SK-N-SH treated with all-trans-retinoic acid at 6 μM for 48 hours (cell line): ENCODE data around the gene WEE2.

Experiments used
- ATAC-seq: fragments of 200-7000 bp; cut with Tn5 transposase; 3 replicates; pipeline ENCODE4 v1.9.1; 2020; ENCODE audit warnings: mild to moderate bottlenecking, moderate library complexity
- ARNTL ChIP-seq: fragments of 450-650 bp; formaldehyde crosslinking; IDR thresholded peaks from 2 replicates; pipeline ENCODE4 v1.5.0; 2020; ENCODE audit warnings: low read depth, mild to moderate bottlenecking, moderate library complexity, borderline replicate concordance
- BACH2 ChIP-seq: fragments of 250-450 bp; sonication (Bioruptor Pico); IDR thresholded peaks from 2 replicates; pipeline ENCODE4 v1.9.0; 2021; ENCODE audit warnings: mild to moderate bottlenecking, borderline replicate concordance
- CSDC2 ChIP-seq: fragments of 250-450 bp; sonication (Bioruptor Pico); IDR thresholded peaks from 2 replicates; pipeline ENCODE4 v1.5.0; 2020; ENCODE audit warnings: mild to moderate bottlenecking, moderate library complexity
- ESRRG ChIP-seq: fragments of 250-450 bp; sonication (Bioruptor Pico); IDR thresholded peaks from 2 replicates; pipeline ENCODE4 v1.6.1; 2021; ENCODE audit warnings: mild to moderate bottlenecking
- GLIS3 ChIP-seq: fragments of 250-450 bp; sonication (Bioruptor Pico); IDR thresholded peaks from 2 replicates; pipeline ENCODE4 v1.5.0; 2020; ENCODE audit warnings: mild to moderate bottlenecking, moderate library complexity
- OSR1 ChIP-seq: fragments of 250-450 bp; sonication (Bioruptor Pico); IDR thresholded peaks from 2 replicates; pipeline ENCODE4 v1.8.0; 2022; ENCODE audit warnings: moderate library complexity, mild to moderate bottlenecking, inconsistent platforms
- PATZ1 ChIP-seq: fragments of 250-450 bp; sonication (Bioruptor Pico); IDR thresholded peaks from 2 replicates; pipeline ENCODE4 v1.8.0; 2020; ENCODE audit warnings: mild to moderate bottlenecking, moderate library complexity, borderline replicate concordance
- PPARA ChIP-seq: fragments of 250-450 bp; sonication (Bioruptor Pico); IDR thresholded peaks from 2 replicates; pipeline ENCODE4 v1.5.0; 2020; ENCODE audit warnings: mild to moderate bottlenecking, borderline replicate concordance
- RARB ChIP-seq: fragments of 250-450 bp; sonication (Bioruptor Pico); IDR thresholded peaks from 2 replicates; pipeline ENCODE4 v1.8.0; 2021; ENCODE audit warnings: mild to moderate bottlenecking, moderate library complexity
- SNAI2 ChIP-seq: fragments of 250-450 bp; sonication (Bioruptor Pico); IDR thresholded peaks from 2 replicates; pipeline ENCODE4 v1.5.0; 2020; ENCODE audit warnings: mild to moderate bottlenecking, moderate library complexity
- TCF4 ChIP-seq: fragments of 250-450 bp; sonication (Bioruptor Pico); IDR thresholded peaks from 2 replicates; pipeline ENCODE4 v1.8.0; 2021; ENCODE audit warnings: mild to moderate bottlenecking, moderate library complexity, borderline replicate concordance
- TSHZ2 ChIP-seq: fragments of 250-450 bp; sonication (Bioruptor Pico); IDR thresholded peaks from 2 replicates; pipeline ENCODE4 v1.5.0; 2020; ENCODE audit warnings: mild to moderate bottlenecking, moderate library complexity
- ZC3H10 ChIP-seq: fragments of 250-450 bp; sonication (Bioruptor Pico); IDR thresholded peaks from 2 replicates; pipeline ENCODE4 v1.5.1; 2021; ENCODE audit warnings: mild to moderate bottlenecking, moderate library complexity
- ZFP3 ChIP-seq: fragments of 250-450 bp; sonication (Bioruptor Pico); IDR thresholded peaks from 2 replicates; pipeline ENCODE4 v1.5.0; 2020; ENCODE audit warnings: mild to moderate bottlenecking, moderate library complexity
- ZFP30 ChIP-seq: fragments of 450-650 bp; formaldehyde crosslinking; IDR thresholded peaks from 2 replicates; pipeline ENCODE4 v1.5.0; 2022; ENCODE audit warnings: mild to moderate bottlenecking, moderate library complexity
- ZNF8 ChIP-seq: fragments of 450-650 bp; formaldehyde crosslinking; IDR thresholded peaks from 2 replicates; pipeline ENCODE4 v1.5.0; 2020; ENCODE audit warnings: mild to moderate bottlenecking, moderate library complexity
- TF ChIP-seq, protein P1 (sequence below): fragments of 250-450 bp; sonication (Bioruptor Pico); IDR thresholded peaks from 2 replicates; pipeline ENCODE4 v1.5.1; 2021; ENCODE audit warnings: mild to moderate bottlenecking, moderate library complexity
- TF ChIP-seq, protein P2 (sequence below): fragments of 250-450 bp; sonication (Bioruptor Pico); IDR thresholded peaks from 2 replicates; pipeline ENCODE4 v1.5.1; 2020; ENCODE audit warnings: low read depth, mild to moderate bottlenecking, moderate library complexity
- TF ChIP-seq, protein P3 (sequence below): fragments of 250-450 bp; sonication (Bioruptor Pico); IDR thresholded peaks from 2 replicates; pipeline ENCODE4 v1.8.0; 2021; ENCODE audit warnings: low read depth, mild to moderate bottlenecking, moderate library complexity, borderline replicate concordance

Gene WEE2

GRCh38 chr7:141702892-141703291, 5.3 kb upstream of the WEE2 start:
- ATAC-seq = no peak
- TF ChIP-seq TSHZ2 (CRISPR knock-in tag) (no peak), ZFP3 (no peak), RARB (CRISPR knock-in tag) (no peak), ARNTL (CRISPR knock-in tag) (no peak), OSR1 (no peak), ZFP30 (CRISPR knock-in tag) (no peak), PPARA (CRISPR knock-in tag) (no peak)

DNA sequence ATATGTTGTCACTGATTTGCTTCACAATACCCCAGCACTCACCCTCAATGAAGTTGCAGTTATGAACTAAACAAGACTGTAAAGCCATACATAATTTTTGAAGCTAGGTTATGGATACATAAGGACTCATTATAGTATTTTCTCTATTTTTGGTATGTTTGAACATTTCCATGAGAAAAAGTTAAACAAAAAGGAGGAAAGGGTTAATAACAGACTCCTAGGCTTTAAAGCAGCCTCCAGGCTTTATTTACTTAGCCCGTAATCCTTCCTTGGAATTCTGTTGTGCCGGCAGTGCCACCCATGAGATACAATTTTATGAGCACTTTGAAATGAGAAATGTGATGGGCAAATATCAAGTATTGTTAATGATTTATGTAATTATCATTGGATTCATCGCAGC, 4.0 kb upstream of the WEE2 start:
- ATAC-seq = no peak
- TF ChIP-seq OSR1 = no peak
- TF ChIP-seq GLIS3 (CRISPR knock-in tag) = no peak
- TF ChIP-seq, protein P1, sequence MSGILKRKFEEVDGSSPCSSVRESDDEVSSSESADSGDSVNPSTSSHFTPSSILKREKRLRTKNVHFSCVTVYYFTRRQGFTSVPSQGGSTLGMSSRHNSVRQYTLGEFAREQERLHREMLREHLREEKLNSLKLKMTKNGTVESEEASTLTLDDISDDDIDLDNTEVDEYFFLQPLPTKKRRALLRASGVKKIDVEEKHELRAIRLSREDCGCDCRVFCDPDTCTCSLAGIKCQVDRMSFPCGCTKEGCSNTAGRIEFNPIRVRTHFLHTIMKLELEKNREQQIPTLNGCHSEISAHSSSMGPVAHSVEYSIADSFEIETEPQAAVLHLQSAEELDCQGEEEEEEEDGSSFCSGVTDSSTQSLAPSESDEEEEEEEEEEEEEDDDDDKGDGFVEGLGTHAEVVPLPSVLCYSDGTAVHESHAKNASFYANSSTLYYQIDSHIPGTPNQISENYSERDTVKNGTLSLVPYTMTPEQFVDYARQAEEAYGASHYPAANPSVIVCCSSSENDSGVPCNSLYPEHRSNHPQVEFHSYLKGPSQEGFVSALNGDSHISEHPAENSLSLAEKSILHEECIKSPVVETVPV (CRISPR knock-in tag) = no peak
- TF ChIP-seq ZC3H10 (CRISPR knock-in tag) = no peak
- no peak for TF ChIP-seq ARNTL (CRISPR knock-in tag)
- no peak for TF ChIP-seq SNAI2 (CRISPR knock-in tag)
- TF ChIP-seq TSHZ2 (CRISPR knock-in tag) = no peak
- TF ChIP-seq BACH2 (CRISPR knock-in tag) = no peak
- TF ChIP-seq, protein P2, sequence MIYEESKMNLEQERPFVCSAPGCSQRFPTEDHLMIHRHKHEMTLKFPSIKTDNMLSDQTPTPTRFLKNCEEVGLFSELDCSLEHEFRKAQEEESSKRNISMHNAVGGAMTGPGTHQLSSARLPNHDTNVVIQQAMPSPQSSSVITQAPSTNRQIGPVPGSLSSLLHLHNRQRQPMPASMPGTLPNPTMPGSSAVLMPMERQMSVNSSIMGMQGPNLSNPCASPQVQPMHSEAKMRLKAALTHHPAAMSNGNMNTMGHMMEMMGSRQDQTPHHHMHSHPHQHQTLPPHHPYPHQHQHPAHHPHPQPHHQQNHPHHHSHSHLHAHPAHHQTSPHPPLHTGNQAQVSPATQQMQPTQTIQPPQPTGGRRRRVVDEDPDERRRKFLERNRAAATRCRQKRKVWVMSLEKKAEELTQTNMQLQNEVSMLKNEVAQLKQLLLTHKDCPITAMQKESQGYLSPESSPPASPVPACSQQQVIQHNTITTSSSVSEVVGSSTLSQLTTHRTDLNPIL (CRISPR knock-in tag) = no peak
- TF ChIP-seq ZFP3 = no peak
- TF ChIP-seq, protein P3, sequence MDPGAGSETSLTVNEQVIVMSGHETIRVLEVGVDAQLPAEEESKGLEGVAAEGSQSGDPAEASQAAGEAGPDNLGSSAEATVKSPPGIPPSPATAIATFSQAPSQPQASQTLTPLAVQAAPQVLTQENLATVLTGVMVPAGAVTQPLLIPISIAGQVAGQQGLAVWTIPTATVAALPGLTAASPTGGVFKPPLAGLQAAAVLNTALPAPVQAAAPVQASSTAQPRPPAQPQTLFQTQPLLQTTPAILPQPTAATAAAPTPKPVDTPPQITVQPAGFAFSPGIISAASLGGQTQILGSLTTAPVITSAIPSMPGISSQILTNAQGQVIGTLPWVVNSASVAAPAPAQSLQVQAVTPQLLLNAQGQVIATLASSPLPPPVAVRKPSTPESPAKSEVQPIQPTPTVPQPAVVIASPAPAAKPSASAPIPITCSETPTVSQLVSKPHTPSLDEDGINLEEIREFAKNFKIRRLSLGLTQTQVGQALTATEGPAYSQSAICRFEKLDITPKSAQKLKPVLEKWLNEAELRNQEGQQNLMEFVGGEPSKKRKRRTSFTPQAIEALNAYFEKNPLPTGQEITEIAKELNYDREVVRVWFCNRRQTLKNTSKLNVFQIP = no peak
- no peak for TF ChIP-seq TCF4

DNA sequence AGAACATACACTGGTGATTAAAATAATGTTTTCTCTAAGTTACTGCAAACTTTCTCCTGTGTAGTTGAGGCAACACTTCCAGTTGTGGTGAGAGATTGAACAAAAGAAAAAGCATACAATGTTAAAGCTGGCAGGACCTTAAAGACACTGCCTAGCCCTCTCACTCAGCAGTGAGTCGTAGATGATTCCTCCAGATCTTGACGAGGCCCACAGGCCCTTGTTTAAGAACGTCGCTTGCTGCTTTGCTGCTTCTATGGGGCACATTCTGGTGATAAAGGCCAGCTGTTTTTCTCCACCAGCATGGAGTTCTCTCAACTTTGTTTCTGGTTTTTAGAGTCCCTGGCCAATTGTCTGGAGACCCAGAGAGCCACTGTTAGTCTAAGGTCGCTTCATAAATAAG, 3.4 kb upstream of the WEE2 start:
- ATAC-seq = no peak
- TF ChIP-seq ZFP30 (CRISPR knock-in tag) (no peak), PPARA (CRISPR knock-in tag) (no peak), TCF4 (no peak), GLIS3 (CRISPR knock-in tag) (no peak), ZNF8 (CRISPR knock-in tag) (no peak), RARB (CRISPR knock-in tag) (no peak), CSDC2 (CRISPR knock-in tag) (no peak), TSHZ2 (CRISPR knock-in tag) (no peak), ESRRG (CRISPR knock-in tag) (no peak), PATZ1 (CRISPR knock-in tag) (no peak)
- TF ChIP-seq, protein P2 (CRISPR knock-in tag) = no peak
